Fibroblast of lung (primary cell): ENCODE data around the gene CLIP4. TPM values are rescaled to one million over a fixed set of nuclear protein-coding genes. Genes with fewer than 3 reads are reported as not detected.

Experiments used
- DNase-seq, 2 donors: peaks; one replicate each; pipeline versions ENCODE4 v3.0.0 to v3.0.0-alpha.2; 2010; ENCODE audit warnings: low read depth in 2 of 2
- H2AFZ ChIP-seq: 2 replicates; pipeline ENCODE4 v1.5.1; 2012; ENCODE audit warnings: low read length, control low read depth, inconsistent platforms
- H3K27ac ChIP-seq: 2 replicates; pipeline ENCODE4 v1.5.1; 2011; ENCODE audit warnings: low read length, control low read depth; ENCODE audit not compliant: insufficient read depth
- H3K27me3 ChIP-seq: 2 replicates; pipeline ENCODE4 v1.5.1; 2011; ENCODE audit warnings: mild to moderate bottlenecking, low read length; ENCODE audit not compliant: control insufficient read depth, insufficient read depth
- H3K36me3 ChIP-seq: 2 replicates; pipeline ENCODE4 v1.5.1; 2011; ENCODE audit warnings: low read length; ENCODE audit not compliant: control insufficient read depth, insufficient read depth
- H3K4me1 ChIP-seq: 2 replicates; pipeline ENCODE4 v1.5.1; 2011; ENCODE audit warnings: low read length; ENCODE audit not compliant: control insufficient read depth, insufficient read depth; ENCODE audit errors: extremely low read depth
- H3K4me2 ChIP-seq: 2 replicates; pipeline ENCODE4 v1.5.1; 2011; ENCODE audit warnings: low read length, control low read depth; ENCODE audit not compliant: insufficient read depth; ENCODE audit errors: extremely low read depth
- H3K4me3 ChIP-seq, 4 experiments: fragments of 200-600 bp in 1 of 4; sonication (generic) in 1 of 4; replicated peaks in 1 of 4; 2 replicates each; pipeline ENCODE4 v1.5.1; 2011 to 2016; ENCODE audit warnings: low read length in 4 of 4, low read depth in 3 of 4, mild to moderate bottlenecking in 3 of 4, control low read depth in 2 of 4, inconsistent platforms in 1 of 4, mixed read lengths in 1 of 4; ENCODE audit not compliant: insufficient read depth in 1 of 4; ENCODE audit errors: control extremely low read depth in 1 of 4
- H3K79me2 ChIP-seq: 2 replicates; pipeline ENCODE4 v1.5.1; 2012; ENCODE audit warnings: mild to moderate bottlenecking, low read length, inconsistent platforms; ENCODE audit not compliant: control insufficient read depth, insufficient read depth
- H3K9ac ChIP-seq: 2 replicates; pipeline ENCODE4 v1.5.1; 2011; ENCODE audit warnings: mild to moderate bottlenecking, low read length, control low read depth; ENCODE audit not compliant: insufficient read depth
- H3K9me3 ChIP-seq: 2 replicates; pipeline ENCODE4 v1.5.1; 2012; ENCODE audit warnings: low read depth, low read length; ENCODE audit not compliant: control insufficient read depth, insufficient read depth
- H4K20me1 ChIP-seq: 2 replicates; pipeline ENCODE4 v1.5.1; 2011; ENCODE audit warnings: low read length; ENCODE audit not compliant: control insufficient read depth, insufficient read depth; ENCODE audit errors: extremely low read depth
- CTCF ChIP-seq, 2 donors: IDR thresholded peaks in 1 of 2; conservative IDR thresholded peaks in 1 of 2; 1 replicate in 1 of 2; 2 replicates in 1 of 2; pipeline ENCODE4 v1.5.1; 2011 to 2012; ENCODE audit warnings: low read length in 2 of 2, control low read depth in 1 of 2, inconsistent platforms in 1 of 2, low read depth in 1 of 2, mild to moderate bottlenecking in 1 of 2
- EZH2 ChIP-seq: IDR thresholded peaks from 2 replicates; pipeline ENCODE4 v1.5.1; 2012; ENCODE audit warnings: low read length, control low read depth, mild to moderate bottlenecking; ENCODE audit errors: missing control alignments
- polyA plus RNA-seq, 2 donors: library from polyadenylated mRNA; depleted of rRNA in 1 of 2; stranded (reverse) in 1 of 2; unstranded in 1 of 2; fragments of >200 nt; gene quantifications; 2 replicates each; pipeline ENCODE4 v1.2.1, GENCODE V29; 2011 to 2012; ENCODE audit warnings: missing spikeins in 1 of 2
- total RNA-seq: library from RNA; depleted of rRNA; stranded (reverse); fragments of >200 nt; gene quantifications from 2 replicates; pipeline ENCODE4 v1.2.1, GENCODE V29; 2014

The CLIP4 gene
- total and polyA plus RNA-seq, 2 donors (not counting 1 experiment from before 2014, with no cell fraction given), result 39.9 to 127 TPM

GRCh38 chr2:29222381-29223179 lies 107.4 kb downstream of the CLIP4 start:
- Histone ChIP-seq H3K4me2 (no peak overlapping the region), H3K36me3 (no peaks in the 10 kb centered on the region), H2AFZ (no peak overlapping the region), H3K79me2 (no peaks in the 10 kb centered on the region), H3K4me1 (peaks cover 5% of the 10 kb centered on the region), H3K9me3 (no peaks in the 10 kb centered on the region), H3K27me3 (peaks cover 4% of the 10 kb centered on the region), H3K9ac (no peak overlapping the region), H3K4me3 (no peak overlapping the region), H3K27ac (no peak overlapping the region), H4K20me1 (no peaks in the 10 kb centered on the region)
- no peak for TF ChIP-seq CTCF (conservative IDR thresholded peaks at IDR 0.05 in 1 of 2, IDR thresholded peaks at IDR 0.05 in 1 of 2; ENCODE audit: low read depth in 1 of 2, low read length in 2 of 2)
- TF ChIP-seq EZH2, result no peak
- no peak for DNase-seq

GRCh38 chr2:29223257-29223656 lies 108.0 kb downstream of the CLIP4 start:
- no peak overlapping the region for H3K9ac ChIP-seq
- H3K27me3 ChIP-seq, result peaks cover 6% of the 10 kb centered on the region
- no peak overlapping the region for H3K27ac ChIP-seq
- H4K20me1 ChIP-seq, result no peaks in the 10 kb centered on the region
- no peaks in the 10 kb centered on the region for H3K79me2 ChIP-seq
- no peaks in the 10 kb centered on the region for H3K9me3 ChIP-seq
- no peak overlapping the region for H2AFZ ChIP-seq
- DNase-seq, result no peak
- no peak overlapping the region for H3K4me2 ChIP-seq
- TF ChIP-seq CTCF (conservative IDR thresholded peaks at IDR 0.05 in 1 of 2, IDR thresholded peaks at IDR 0.05 in 1 of 2; ENCODE audit: low read depth in 1 of 2, low read length in 2 of 2), result no peak
- H3K4me3 ChIP-seq, result no peak overlapping the region
- H3K36me3 ChIP-seq, result no peaks in the 10 kb centered on the region
- H3K4me1 ChIP-seq, result peaks cover 5% of the 10 kb centered on the region

GRCh38 chr2:29223851-29224692 lies 108.9 kb downstream of the CLIP4 start:
- no peaks in the 10 kb centered on the region for H4K20me1 ChIP-seq
- no peaks in the 10 kb centered on the region for H3K36me3 ChIP-seq
- no peak overlapping the region for H3K27ac ChIP-seq
- TF ChIP-seq EZH2 (no peak), CTCF (conservative IDR thresholded peaks at IDR 0.05 in 1 of 2, IDR thresholded peaks at IDR 0.05 in 1 of 2; ENCODE audit: low read depth in 1 of 2, low read length in 2 of 2) (no peak)
- H2AFZ ChIP-seq, result no peak overlapping the region
- no peaks in the 10 kb centered on the region for H3K79me2 ChIP-seq
- peaks cover 5% of the 10 kb centered on the region for H3K4me1 ChIP-seq
- peaks cover 7% of the 10 kb centered on the region for H3K27me3 ChIP-seq
- DNase-seq, result peak; percentile 78 to 88
- no peak overlapping the region for H3K9ac ChIP-seq
- no peaks in the 10 kb centered on the region for H3K9me3 ChIP-seq
- no peak overlapping the region for H3K4me3 ChIP-seq
- H3K4me2 ChIP-seq, result no peak overlapping the region
